Thoracic aorta (tissue), 2 donors: ENCODE data around the gene SCGB1C1. TPM values are rescaled to one million over a fixed set of nuclear protein-coding genes. Genes with fewer than 3 reads are reported as not detected.
A peak's percentile ranks its signal among the peaks of the same experiment; 100 is the strongest.

Experiments
- ATAC-seq: fragments of 150-250 bp; one replicate; pipeline ENCODE4 v1.8.0; 2017; ENCODE audit warnings: low read depth; ENCODE audit not compliant: insufficient number of reproducible peaks, low FRiP score
- DNase-seq: peaks from one replicate; pipeline ENCODE4 v3.0.0-alpha.2; 2020; ENCODE audit warnings: low spot score
- H3K27ac ChIP-seq, 2 donors: fragments of 200-600 bp; sonication (generic); 1 replicate in 1 of 2; 2 replicates in 1 of 2; pipeline ENCODE4 v1.5.1; 2016; ENCODE audit warnings: mild to moderate bottlenecking in 2 of 2, moderate library complexity in 2 of 2
- H3K27me3 ChIP-seq: fragments of 200-600 bp; sonication (generic); replicated peaks from 2 replicates; pipeline ENCODE4 v1.6.0; 2016; ENCODE audit warnings: mild to moderate bottlenecking; ENCODE audit not compliant: insufficient read depth
- H3K36me3 ChIP-seq: fragments of 200-600 bp; sonication (generic); one replicate; pipeline ENCODE4 v1.5.1; 2016
- H3K4me1 ChIP-seq, 2 donors: fragments of 200-600 bp; sonication (generic); 1 replicate in 1 of 2; 2 replicates in 1 of 2; pipeline versions ENCODE4 v1.5.1 to v1.6.0; 2016; ENCODE audit warnings: low read depth in 2 of 2, mild to moderate bottlenecking in 1 of 2; ENCODE audit not compliant: control insufficient read depth in 1 of 2
- H3K4me3 ChIP-seq: fragments of 200-600 bp; sonication (generic); 2 replicates; pipeline ENCODE4 v1.5.1; 2016; ENCODE audit warnings: mild to moderate bottlenecking
- H3K9me3 ChIP-seq: fragments of 200-600 bp; sonication (generic); 2 replicates; pipeline ENCODE4 v1.5.1; 2016
- total RNA-seq, 2 donors: library from RNA; depleted of rRNA; stranded (reverse); fragments of >200 nt; gene quantifications; one replicate each; pipeline versions ENCODE4 v1.1.0 to v1.2.3, GENCODE V29; 2016
- TF ChIP-seq, protein P1 (sequence below): fragments of 200-600 bp; sonication (generic); IDR thresholded peaks from one replicate; pipeline ENCODE4 v1.5.1; 2019; ENCODE audit warnings: antibody characterized with exemption

Gene SCGB1C1
- total RNA-seq, 2 donors from 2014 or later, result not detected

DNA sequence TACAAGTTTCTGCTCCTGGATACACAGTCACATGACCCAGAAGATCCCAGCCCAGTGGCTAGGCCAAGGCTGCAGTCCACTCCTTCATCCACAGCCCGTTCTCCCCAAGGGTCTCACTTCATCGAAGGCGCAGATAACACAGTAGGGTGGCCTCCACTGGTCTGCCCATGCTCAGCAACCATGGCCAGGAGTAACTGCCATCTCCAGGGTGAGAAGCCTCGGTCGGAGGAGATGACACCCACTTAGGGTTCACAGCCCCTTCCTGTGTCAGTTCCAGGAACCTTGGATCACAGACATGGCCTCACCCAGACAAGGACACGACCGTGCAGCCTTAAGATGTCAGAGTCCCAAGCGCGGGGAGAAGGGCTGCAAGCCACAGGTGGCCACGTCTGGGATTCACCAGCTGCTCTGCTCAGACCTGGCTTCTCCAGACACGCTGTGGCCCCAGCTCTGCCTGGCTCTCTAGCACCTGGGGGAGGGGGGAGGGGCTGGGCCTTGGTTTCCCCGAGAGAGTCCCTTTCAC is 11.8 kb downstream of the SCGB1C1 start:
- H3K9me3 ChIP-seq, result no peaks in the 10 kb centered on the region
- H3K27ac ChIP-seq, result no peak overlapping the region
- H3K27me3 ChIP-seq, result no peaks in the 10 kb centered on the region
- no peak overlapping the region for H3K4me3 ChIP-seq
- DNase-seq, result no peak
- H3K36me3 ChIP-seq, result peaks cover 22% of the 10 kb centered on the region
- TF ChIP-seq, protein P1, sequence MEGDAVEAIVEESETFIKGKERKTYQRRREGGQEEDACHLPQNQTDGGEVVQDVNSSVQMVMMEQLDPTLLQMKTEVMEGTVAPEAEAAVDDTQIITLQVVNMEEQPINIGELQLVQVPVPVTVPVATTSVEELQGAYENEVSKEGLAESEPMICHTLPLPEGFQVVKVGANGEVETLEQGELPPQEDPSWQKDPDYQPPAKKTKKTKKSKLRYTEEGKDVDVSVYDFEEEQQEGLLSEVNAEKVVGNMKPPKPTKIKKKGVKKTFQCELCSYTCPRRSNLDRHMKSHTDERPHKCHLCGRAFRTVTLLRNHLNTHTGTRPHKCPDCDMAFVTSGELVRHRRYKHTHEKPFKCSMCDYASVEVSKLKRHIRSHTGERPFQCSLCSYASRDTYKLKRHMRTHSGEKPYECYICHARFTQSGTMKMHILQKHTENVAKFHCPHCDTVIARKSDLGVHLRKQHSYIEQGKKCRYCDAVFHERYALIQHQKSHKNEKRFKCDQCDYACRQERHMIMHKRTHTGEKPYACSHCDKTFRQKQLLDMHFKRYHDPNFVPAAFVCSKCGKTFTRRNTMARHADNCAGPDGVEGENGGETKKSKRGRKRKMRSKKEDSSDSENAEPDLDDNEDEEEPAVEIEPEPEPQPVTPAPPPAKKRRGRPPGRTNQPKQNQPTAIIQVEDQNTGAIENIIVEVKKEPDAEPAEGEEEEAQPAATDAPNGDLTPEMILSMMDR, result no peak
- ATAC-seq, result no peak
- peaks cover 18 to 39% of the 10 kb centered on the region in 2 donors for H3K4me1 ChIP-seq

DNA sequence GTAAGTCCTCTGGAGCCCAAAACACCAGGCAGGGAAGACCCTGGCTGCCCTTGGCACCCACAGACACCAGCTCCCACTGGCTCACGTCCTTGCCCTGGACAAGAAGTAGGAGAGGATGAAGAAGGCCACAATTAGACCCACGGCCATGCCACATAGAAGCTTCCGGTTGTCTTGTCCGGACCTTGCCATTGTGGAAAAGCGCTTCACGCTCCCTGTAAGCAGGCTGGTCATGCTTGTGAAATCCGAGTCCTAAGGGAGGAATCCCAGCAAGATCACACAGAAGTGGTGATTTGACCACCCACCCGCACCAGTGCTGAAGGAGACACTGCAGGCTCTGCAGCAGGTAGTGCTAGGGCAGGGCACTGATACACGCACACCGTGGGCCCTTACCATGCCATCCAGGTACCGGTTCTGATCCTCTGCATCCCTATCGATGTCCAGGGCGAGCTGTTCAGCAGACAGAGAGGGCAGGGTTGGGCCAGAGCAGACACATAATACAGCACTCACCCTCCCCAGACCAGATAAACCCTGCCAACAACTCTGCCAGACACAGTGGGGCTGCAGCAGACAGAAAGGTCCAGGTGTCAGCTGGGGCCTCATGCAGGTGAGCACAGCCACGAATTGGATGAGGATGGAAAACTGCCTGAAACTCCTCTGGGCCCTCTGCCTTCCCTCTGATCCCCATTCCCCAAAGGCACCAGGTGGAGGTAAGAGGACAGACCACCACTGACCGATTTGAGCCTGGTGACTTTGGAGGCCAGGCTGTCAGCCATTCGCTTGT is 12.5 kb downstream of the SCGB1C1 start:
- Histone ChIP-seq H3K9me3 (no peaks in the 10 kb centered on the region), H3K36me3 (peaks cover 24% of the 10 kb centered on the region), H3K27ac (no peak overlapping the region), H3K27me3 (no peaks in the 10 kb centered on the region), H3K4me1 (peaks cover 25 to 46% of the 10 kb centered on the region in 2 donors), H3K4me3 (peak overlapping the region; percentile 98)
- TF ChIP-seq, protein P1, result no peak
- no peak for ATAC-seq
- no peak for DNase-seq

DNA sequence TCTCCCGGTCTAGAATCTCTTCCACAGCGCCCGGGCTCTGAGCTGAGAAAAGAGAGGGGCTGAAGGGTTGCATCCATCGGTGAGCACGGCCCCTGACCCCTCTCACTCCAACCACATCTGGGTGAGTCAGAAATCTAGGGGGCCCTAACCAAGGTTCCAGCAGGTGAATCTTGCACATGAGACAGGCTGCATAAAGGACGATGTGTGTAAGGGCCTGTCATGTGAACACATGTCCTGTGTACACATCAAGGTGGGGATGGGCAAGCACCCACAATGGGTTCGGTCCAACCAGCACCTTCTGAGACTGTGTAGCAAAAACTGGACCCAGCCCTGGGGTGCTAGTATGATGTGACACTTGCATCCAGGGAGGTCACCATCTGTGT is 13.1 kb downstream of the SCGB1C1 start:
- TF ChIP-seq, protein P1, result no peak
- Histone ChIP-seq H3K27ac (peak overlapping the region in 1 of 2 donors; percentile 91), H3K4me3 (peak overlapping the region; percentile 98), H3K9me3 (no peaks in the 10 kb centered on the region), H3K4me1 (peaks cover 29 to 52% of the 10 kb centered on the region in 2 donors), H3K36me3 (peaks cover 26% of the 10 kb centered on the region), H3K27me3 (no peaks in the 10 kb centered on the region)
- DNase-seq (no peak), ATAC-seq (no peak)

DNA sequence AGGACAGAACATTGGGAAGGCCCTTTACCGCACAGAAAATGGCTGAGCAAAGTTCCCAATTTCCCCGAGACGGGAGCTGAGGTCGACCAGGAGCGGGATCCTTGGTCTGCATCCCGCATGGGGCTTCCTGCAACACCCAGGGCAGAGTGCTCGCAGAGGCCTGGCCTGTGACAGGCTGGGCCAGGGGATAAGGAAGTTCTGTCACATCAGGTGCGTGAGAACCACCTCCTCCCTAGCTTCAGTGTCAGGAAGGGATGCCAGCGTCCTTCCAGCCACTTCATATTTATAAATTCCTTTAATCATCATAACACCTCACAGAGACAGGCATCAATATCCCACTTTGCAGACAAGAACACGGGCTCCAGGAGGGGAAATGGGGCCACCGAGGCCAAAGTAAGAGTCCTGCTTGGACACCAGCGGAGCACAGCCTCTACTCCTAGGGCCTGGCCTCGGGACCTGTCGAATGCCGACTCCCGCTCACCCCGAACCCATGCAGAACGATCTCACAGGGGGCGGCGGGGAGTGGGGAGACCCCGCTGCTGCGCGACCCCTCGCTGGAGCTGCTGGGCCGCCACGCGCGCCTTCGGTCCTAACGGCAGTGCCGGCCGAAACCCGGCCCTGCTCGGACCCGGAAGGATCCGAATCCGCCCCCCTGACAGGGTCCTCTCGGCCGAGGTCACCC is 13.8 kb downstream of the SCGB1C1 start:
- DNase-seq, result no peak
- Histone ChIP-seq H3K27ac (peak overlapping the region; percentile 91 to 96), H3K9me3 (no peaks in the 10 kb centered on the region), H3K4me1 (peaks cover 30 to 59% of the 10 kb centered on the region in 2 donors), H3K4me3 (peak overlapping the region; percentile 98), H3K27me3 (no peaks in the 10 kb centered on the region), H3K36me3 (peaks cover 28% of the 10 kb centered on the region)
- no peak for ATAC-seq
- TF ChIP-seq, protein P1, result no peak

DNA sequence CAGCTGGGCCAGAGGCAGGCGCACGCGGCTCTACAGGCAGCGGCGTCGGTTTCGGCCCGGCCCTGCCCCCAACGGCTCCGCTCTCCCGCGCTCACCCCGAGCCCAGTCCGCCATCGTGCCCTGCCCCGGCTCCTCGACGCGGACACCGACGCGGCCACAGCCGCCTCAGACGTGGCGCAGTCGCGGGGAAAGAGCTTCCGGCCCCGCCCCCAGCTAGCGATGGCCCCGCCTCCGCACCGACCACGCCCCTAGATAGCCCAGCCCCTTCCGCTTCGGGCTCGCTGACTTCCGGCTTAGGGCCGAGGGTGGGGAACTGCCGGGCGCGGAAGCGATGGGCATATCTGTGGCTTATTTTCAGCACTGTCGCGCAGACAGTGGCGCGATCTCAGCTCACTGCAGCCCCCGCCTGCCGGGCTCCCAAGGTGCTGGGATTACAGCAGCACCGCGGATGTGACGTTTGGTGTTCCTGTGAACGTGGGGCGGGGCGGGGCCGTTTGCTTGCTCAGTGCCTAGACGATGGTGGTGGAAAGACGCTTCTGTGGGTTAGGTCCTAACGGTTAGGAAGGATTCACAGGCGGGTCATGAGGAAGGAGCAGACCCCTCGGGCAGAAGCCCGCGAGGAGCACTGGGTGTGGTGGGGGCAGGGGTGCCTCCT is 14.5 kb downstream of the SCGB1C1 start, which contains the start of the genes BET1L and RIC8A:
Gene BET1L (minus strand): TSS at position 192 of the 655 bp plus-strand sequence. CDS start 78 bp downstream, at position 114.
Gene RIC8A (plus strand): TSS at position 501 of the 655 bp plus-strand sequence. CDS start 1,147 bp downstream, outside the sequence.
- Histone ChIP-seq H3K9me3 (no peaks in the 10 kb centered on the region), H3K4me3 (peak within 1 kb of the TSS; percentile 98), H3K4me1 (peaks cover 30 to 62% of the 10 kb centered on the region in 2 donors), H3K36me3 (peaks cover 34% of the 10 kb centered on the region), H3K27ac (peak within 1 kb of the TSS; percentile 91 to 96), H3K27me3 (no peaks in the 10 kb centered on the region)
- TF ChIP-seq, protein P1, result no peak
- DNase-seq (peak; percentile 93), ATAC-seq (peak; percentile 86)
